Endothelial cell of umbilical vein (primary cell): Measurements from ENCODE around the gene ZHX3. TPM values are rescaled to one million over a fixed set of nuclear protein-coding genes. Genes with fewer than 3 reads are reported as not detected.

Source experiments
- BruUV-seq: library from RNA; stranded (reverse); fragments of 400-500 nt; replicated peaks from 2 replicates; lab custom pipeline; 2021; lab: Mats Ljungman, UMichigan
- CTCF ChIA-PET: fragments of 300-600, 350-600 bp; sonication (Branson Sonifier 250); formaldehyde crosslinking; loops from one replicate; lab custom pipeline; 2021; ENCODE audit warnings: antibody characterized with exemption, inconsistent platforms; lab: Charles Lee
- POLR2A ChIA-PET: fragments of 300-600, 350-600 bp; sonication (Branson Sonifier 250); formaldehyde crosslinking; loops from one replicate; lab custom pipeline; 2021; ENCODE audit warnings: antibody characterized with exemption, inconsistent platforms; lab: Charles Lee
- DNase-seq: peaks from one replicate; pipeline ENCODE4 v3.0.0-alpha.2; 2011; ENCODE audit warnings: low read depth, low spot score
- FAIRE-seq: peaks from 2 replicates; lab custom pipeline; 2011; peaks lifted over from hg19 to GRCh38; lab: Jason Lieb, UNC
- H2AFZ ChIP-seq: 2 replicates; pipeline ENCODE4 v1.6.0; 2012; ENCODE audit warnings: low read depth, low read length, control low read depth, inconsistent platforms
- H3K27ac ChIP-seq: 2 replicates; pipeline ENCODE4 v1.5.1; 2011; ENCODE audit warnings: low read depth, mild to moderate bottlenecking, control low read depth, low read length, moderate library complexity; ENCODE audit not compliant: insufficient read depth
- H3K27me3 ChIP-seq, 2 experiments: 2 replicates each; pipeline versions ENCODE4 v1.6.0 to v1.6.1; 2011; ENCODE audit warnings: low read length in 2 of 2, mixed read lengths in 1 of 2; ENCODE audit not compliant: control insufficient read depth in 2 of 2, insufficient read depth in 2 of 2
- H3K36me3 ChIP-seq, 2 experiments: 2 replicates in 1 of 2; 3 replicates in 1 of 2; pipeline ENCODE4 v1.5.1; 2011; ENCODE audit warnings: low read length in 2 of 2, mild to moderate bottlenecking in 1 of 2, moderate library complexity in 1 of 2; ENCODE audit not compliant: control insufficient read depth in 2 of 2, insufficient read depth in 2 of 2; ENCODE audit errors: extremely low read depth in 1 of 2
- H3K4me1 ChIP-seq: 3 replicates; pipeline ENCODE4 v1.5.1; 2011; ENCODE audit warnings: mild to moderate bottlenecking, low read length; ENCODE audit not compliant: control insufficient read depth, insufficient read depth; ENCODE audit errors: extremely low read depth
- H3K4me2 ChIP-seq: 2 replicates; pipeline ENCODE4 v1.6.1; 2011; ENCODE audit warnings: low read length, control low read depth, mixed read lengths; ENCODE audit not compliant: insufficient read depth
- H3K4me3 ChIP-seq, 3 experiments: fragments of 200-600 bp in 1 of 3; sonication (generic), shearing (Covaris generic) in 1 of 3; replicated peaks in 1 of 3; 2 replicates each; pipeline ENCODE4 v1.5.1; 2011 to 2016; ENCODE audit warnings: control low read depth in 3 of 3, low read length in 3 of 3, mild to moderate bottlenecking in 2 of 3, inconsistent platforms in 1 of 3, low read depth in 1 of 3, moderate library complexity in 1 of 3; ENCODE audit not compliant: insufficient read depth in 1 of 3
- H3K79me2 ChIP-seq: 2 replicates; pipeline ENCODE4 v1.6.0; 2012; ENCODE audit warnings: low read length, inconsistent platforms; ENCODE audit not compliant: control insufficient read depth, insufficient read depth
- H3K9ac ChIP-seq: replicated peaks from 2 replicates; pipeline ENCODE3; 2011; ENCODE audit warnings: low read length, control low read depth; ENCODE audit not compliant: insufficient read depth; ENCODE audit errors: extremely low read depth
- H3K9me1 ChIP-seq: replicated peaks from 3 replicates; pipeline ENCODE4 v1.6.0; 2011; ENCODE audit warnings: mild to moderate bottlenecking, low read length; ENCODE audit not compliant: control insufficient read depth, insufficient read depth; ENCODE audit errors: extremely low read depth
- H3K9me3 ChIP-seq: replicated peaks from 2 replicates; pipeline ENCODE4 v1.5.1; 2012; ENCODE audit warnings: low read length, inconsistent platforms; ENCODE audit not compliant: control insufficient read depth, insufficient read depth
- H4K20me1 ChIP-seq: replicated peaks from 2 replicates; pipeline ENCODE3; 2011; ENCODE audit warnings: mild to moderate bottlenecking, low read length; ENCODE audit not compliant: control insufficient read depth, insufficient read depth; ENCODE audit errors: extremely low read depth
- EZH2 ChIP-seq: IDR thresholded peaks from 2 replicates; pipeline ENCODE4 v1.6.1; 2012; ENCODE audit warnings: borderline replicate concordance, low read depth, mild to moderate bottlenecking, moderate library complexity, low read length, inconsistent platforms; ENCODE audit not compliant: severe bottlenecking
- GATA2 ChIP-seq: IDR thresholded peaks from 2 replicates; pipeline ENCODE4 v1.7.0; 2011; ENCODE audit warnings: low read depth, mild to moderate bottlenecking, moderate library complexity, mixed read lengths, low read length; ENCODE audit not compliant: insufficient read length, insufficient read depth
- JUN ChIP-seq: IDR thresholded peaks from 2 replicates; pipeline ENCODE4 v1.6.1; 2011; ENCODE audit warnings: borderline replicate concordance, low read depth; ENCODE audit not compliant: insufficient read length, insufficient read depth
- MAX ChIP-seq: IDR thresholded peaks from 2 replicates; pipeline ENCODE4 v1.6.1; 2011; ENCODE audit not compliant: insufficient read depth, insufficient read length
- MYC ChIP-seq: IDR thresholded peaks from one replicate; pipeline ENCODE4 v1.6.1; 2011; ENCODE audit warnings: mild to moderate bottlenecking, low read depth, low read length
- POLR2A ChIP-seq: IDR thresholded peaks from 2 replicates; pipeline ENCODE4 v1.6.1; 2012; ENCODE audit warnings: low read depth, mild to moderate bottlenecking, control low read depth, low read length
- POLR2AphosphoS5 ChIP-seq: IDR thresholded peaks from 2 replicates; pipeline ENCODE4 v1.6.1; 2012; ENCODE audit warnings: low read depth, mild to moderate bottlenecking, control low read depth, low read length, moderate library complexity; ENCODE audit not compliant: insufficient read depth
- dilution Hi-C: fragments of 300-500 bp; cut with MboI; formaldehyde crosslinking; loops from one replicate; pipeline ENCODE4 v1.15.0; 2019; ENCODE audit warnings: low sequenced_read_pairs; ENCODE audit not compliant: extremely low pct_ligation_motif_present
- intact Hi-C: fragments of 100-400 bp; cut with micrococcal nuclease; formaldehyde crosslinking; loops from one replicate; pipeline ENCODE4 v1.10.0; 2022
- polyA plus RNA-seq, 4 experiments: library from polyadenylated mRNA; depleted of rRNA in 3 of 4; stranded (reverse) in 3 of 4; unstranded in 1 of 4; fragments of >200 nt; gene quantifications; 2 replicates each; pipeline versions ENCODE4 v1.2.1 to v1.2.3, GENCODE V29; 2011 to 2012; ENCODE audit warnings: missing spikeins in 1 of 4
- total RNA-seq: library from RNA; stranded (reverse); gene quantifications from 2 replicates; pipeline ENCODE4 v1.2.3, GENCODE V29; 2021
- TF ChIP-seq, protein P1 (sequence below), 2 donors: IDR thresholded peaks; 1 replicate in 1 of 2; 2 replicates in 1 of 2; pipeline ENCODE4 v1.5.1; 2011; ENCODE audit warnings: low read length in 2 of 2, mild to moderate bottlenecking in 2 of 2, moderate library complexity in 2 of 2, control low read depth in 1 of 2, inconsistent platforms in 1 of 2, low read depth in 1 of 2; ENCODE audit not compliant: insufficient read depth in 1 of 2; ENCODE audit errors: extremely low read depth in 1 of 2

ZHX3 gene
- total and polyA plus RNA-seq, 2 donors (not counting 3 experiments of a cell fraction or from before 2014, with no cell fraction given): 7.4 to 17.8 TPM

DNA sequence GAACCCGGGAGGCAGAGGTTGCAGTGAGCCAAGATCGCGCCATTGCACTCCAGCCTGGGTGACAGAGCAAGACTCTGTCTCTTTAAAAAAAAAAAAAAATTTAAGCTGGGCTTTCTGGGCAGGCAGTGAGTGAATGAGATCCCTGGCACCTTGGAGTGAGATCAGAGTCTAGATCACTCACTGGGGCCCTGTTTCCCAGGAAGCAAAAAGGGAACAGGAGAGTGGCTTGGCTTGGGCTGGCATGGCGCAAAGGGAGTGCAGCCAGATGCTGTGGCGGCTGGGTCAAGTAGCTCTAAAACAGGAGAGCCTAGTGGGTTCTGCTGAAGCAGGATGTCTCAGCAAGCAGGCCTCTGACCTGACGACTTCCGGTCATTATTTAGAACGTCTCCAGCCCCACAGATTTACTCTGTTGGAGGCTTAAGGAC, 169.8 kb downstream of the ZHX3 start:
- peak; percentile 79 for DNase-seq
- peak overlapping the region; percentile 20 for H3K9ac ChIP-seq
- H2AFZ ChIP-seq: no peak overlapping the region
- H3K36me3 ChIP-seq: peaks cover 0 to 4% of the 10 kb centered on the region in 2 experiments
- BruUV-seq: no TSS peak
- H3K9me3 ChIP-seq: no peaks in the 10 kb centered on the region
- H3K27ac ChIP-seq: peak overlapping the region; percentile 75
- ChIA-PET CTCF (interaction anchor here (0.6 to 5.3 kb wide), 9 partner anchors 11 to 263 kb away, joined by 3 to 55 read pairs (median 4); partner anchors contain the start of genes LPIN3 and PLCG1), POLR2A (interaction anchor here (1.0 kb wide), 1 partner anchor 13 kb away, joined by 3 read pairs; no protein-coding TSS in a partner anchor)
- H3K4me1 ChIP-seq: peaks cover 87% of the 10 kb centered on the region
- intact Hi-C loops (loop anchor here (10.0 kb wide), 1 partner anchor 547 kb away; no protein-coding TSS in a partner anchor), dilution Hi-C loops (no loop called here)
- H3K27me3 ChIP-seq: no peaks in the 10 kb centered on the region
- no peak overlapping the region for H3K4me3 ChIP-seq
- H3K9me1 ChIP-seq: no peaks in the 10 kb centered on the region
- TF ChIP-seq MAX (no peak), POLR2AphosphoS5 (peak; percentile 76), EZH2 (no peak), POLR2A (peak; percentile 65), MYC (no peak), JUN (peak; percentile 14), GATA2 (peak; percentile 27)
- TF ChIP-seq, protein P1, sequence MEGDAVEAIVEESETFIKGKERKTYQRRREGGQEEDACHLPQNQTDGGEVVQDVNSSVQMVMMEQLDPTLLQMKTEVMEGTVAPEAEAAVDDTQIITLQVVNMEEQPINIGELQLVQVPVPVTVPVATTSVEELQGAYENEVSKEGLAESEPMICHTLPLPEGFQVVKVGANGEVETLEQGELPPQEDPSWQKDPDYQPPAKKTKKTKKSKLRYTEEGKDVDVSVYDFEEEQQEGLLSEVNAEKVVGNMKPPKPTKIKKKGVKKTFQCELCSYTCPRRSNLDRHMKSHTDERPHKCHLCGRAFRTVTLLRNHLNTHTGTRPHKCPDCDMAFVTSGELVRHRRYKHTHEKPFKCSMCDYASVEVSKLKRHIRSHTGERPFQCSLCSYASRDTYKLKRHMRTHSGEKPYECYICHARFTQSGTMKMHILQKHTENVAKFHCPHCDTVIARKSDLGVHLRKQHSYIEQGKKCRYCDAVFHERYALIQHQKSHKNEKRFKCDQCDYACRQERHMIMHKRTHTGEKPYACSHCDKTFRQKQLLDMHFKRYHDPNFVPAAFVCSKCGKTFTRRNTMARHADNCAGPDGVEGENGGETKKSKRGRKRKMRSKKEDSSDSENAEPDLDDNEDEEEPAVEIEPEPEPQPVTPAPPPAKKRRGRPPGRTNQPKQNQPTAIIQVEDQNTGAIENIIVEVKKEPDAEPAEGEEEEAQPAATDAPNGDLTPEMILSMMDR (IDR thresholded peaks at IDR 0.05; ENCODE audit: extremely low read depth in 1 of 2, insufficient read depth in 1 of 2, low read depth in 1 of 2, low read length in 2 of 2): no peak
- FAIRE-seq: peak; percentile 91
- no peaks in the 10 kb centered on the region for H4K20me1 ChIP-seq
- peak overlapping the region; percentile 37 for H3K4me2 ChIP-seq
- peaks cover 96% of the 10 kb centered on the region for H3K79me2 ChIP-seq
